GM19043 (cell line): ENCODE data around the gene RAB19.

ENCODE experiments used
- ATAC-seq: cut with Tn5 transposase; IDR thresholded peaks from one replicate; pipeline ENCODE4 v1.9.1; 2021; ENCODE audit warnings: low read depth; ENCODE audit not compliant: unreplicated experiment

Gene RAB19, protein sequence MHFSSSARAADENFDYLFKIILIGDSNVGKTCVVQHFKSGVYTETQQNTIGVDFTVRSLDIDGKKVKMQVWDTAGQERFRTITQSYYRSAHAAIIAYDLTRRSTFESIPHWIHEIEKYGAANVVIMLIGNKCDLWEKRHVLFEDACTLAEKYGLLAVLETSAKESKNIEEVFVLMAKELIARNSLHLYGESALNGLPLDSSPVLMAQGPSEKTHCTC

DNA sequence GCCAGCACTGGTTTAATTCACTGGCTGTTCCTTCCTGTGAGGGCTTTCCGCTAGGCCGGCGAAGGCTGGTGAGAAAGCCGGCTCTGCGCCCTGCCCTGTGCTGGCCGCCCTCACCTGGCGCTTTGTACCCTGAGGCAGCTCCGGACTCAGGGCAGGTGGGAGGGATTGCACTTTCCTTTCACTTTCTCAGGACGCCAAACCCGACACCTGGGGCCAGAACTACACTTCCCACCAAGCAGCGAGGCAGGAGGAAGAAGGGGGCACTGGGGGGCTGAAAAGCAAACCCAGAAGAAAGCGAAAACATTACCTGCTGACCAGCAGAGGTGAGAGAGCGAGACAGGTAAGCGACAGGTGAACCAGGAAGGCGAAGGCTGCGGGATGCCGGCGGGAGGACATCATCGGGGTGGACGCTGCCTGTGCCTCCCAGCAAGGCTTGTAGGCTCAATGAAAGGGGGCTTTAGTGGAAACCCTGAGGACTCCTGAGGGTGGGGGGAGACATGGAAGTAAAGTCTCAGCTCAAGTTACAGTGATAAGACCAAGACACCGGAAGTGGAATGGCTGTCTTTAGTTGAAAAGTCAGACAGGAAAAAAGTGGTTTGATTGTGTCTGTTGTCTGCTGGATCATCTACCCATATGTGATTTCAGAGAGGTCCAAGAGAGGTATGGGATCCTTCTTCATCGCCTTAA lies at the start of gene RAB19:
Gene RAB19 (plus strand): TSS at position 181 of the 687 bp plus-strand sequence. CDS start 3,589 bp downstream, outside the sequence.
- ATAC-seq = no peak

DNA sequence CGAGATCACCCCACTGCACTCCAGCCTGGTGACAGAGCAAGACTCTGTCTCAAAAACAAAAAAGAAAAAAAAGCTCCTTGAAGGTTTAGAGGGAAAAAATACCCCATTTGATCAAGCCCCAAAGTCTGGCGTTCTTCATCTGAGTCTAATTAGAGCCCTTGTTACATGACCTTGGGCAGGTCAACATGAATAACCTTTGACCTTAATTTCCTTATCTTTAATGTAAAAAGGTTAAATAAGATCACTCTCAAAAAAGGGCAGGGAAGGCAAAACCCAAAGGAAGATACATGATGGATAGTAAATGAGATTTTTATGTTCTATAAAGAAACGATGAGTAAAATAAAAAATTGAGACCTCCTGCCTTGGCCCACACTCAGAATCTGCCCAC lies 45.8 kb upstream of the RAB19 start:
- no peak for ATAC-seq

DNA sequence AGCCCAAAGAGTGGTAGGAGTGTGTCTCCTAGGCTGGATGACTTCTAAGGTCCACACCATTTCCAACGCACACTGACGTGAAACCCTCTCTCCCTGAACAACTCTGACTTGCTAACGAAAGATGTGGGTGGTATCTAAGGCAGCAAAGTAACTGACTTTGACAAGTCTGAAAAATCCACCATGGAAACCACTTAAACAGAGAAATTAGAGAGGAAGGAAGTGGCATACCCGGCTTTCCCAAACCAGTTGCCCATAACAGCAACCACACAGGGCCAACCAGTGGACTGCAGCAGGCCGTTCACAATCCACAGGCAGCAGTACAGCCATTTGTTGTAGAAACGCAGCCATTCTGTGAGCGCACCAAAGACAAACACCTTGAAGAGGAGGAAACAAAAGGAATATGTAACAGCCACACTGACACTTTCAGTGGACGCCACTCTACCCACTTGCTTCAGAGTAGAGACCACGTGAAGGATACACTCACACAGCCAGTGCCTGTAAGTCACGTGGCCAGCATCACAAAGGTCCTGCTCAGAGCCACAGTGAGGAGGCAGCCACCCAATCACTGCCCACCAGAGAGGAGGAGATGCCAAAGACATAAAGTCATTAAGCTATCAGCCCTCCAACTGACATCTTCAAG lies 45.3 kb upstream of the RAB19 start:
- ATAC-seq = no peak

DNA sequence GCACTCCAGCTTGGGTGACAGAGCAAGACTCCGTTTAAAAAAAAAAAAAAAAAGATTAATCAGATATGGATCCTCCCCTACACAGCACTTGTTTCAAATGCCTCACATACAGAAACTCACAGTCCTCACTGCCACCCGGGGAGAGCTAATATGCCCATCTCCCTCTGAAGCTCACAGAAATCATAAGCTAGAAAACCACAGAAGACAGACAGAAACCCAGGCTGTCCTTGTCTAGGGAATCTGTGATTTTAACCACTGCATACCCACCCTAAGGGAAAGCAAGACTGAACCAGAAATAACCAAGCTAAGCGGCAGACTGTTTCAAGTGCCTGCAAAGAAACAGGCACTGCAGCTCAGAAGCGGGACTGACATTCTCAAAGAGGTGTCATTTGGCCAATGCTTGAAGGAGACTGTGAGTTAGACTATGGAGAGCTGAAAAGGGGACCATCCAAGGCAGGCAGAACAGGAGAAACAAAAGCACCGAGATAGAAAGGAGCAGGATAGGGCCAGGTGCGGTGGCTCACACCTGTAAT lies 43.1 kb upstream of the RAB19 start:
- no peak for ATAC-seq

DNA sequence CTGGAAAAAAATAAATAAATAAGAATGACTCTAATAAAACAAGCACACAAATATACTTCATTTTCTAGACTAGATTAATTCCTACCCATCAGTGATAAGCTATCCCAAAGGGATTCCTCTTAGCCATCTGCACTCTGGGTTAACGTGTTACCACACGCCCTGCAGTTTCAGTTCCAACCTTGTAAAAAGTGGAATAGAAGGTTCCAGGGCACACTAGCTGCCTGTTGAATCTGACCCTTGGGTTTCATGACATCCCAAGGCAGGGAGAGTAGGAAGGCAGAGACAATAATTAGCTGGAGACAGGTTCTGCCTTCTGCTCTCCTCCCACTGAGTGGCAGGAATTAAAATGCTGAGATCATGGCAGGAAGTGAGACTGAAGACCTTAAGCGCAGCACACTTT lies 39.0 kb upstream of the RAB19 start:
- ATAC-seq = no peak

DNA sequence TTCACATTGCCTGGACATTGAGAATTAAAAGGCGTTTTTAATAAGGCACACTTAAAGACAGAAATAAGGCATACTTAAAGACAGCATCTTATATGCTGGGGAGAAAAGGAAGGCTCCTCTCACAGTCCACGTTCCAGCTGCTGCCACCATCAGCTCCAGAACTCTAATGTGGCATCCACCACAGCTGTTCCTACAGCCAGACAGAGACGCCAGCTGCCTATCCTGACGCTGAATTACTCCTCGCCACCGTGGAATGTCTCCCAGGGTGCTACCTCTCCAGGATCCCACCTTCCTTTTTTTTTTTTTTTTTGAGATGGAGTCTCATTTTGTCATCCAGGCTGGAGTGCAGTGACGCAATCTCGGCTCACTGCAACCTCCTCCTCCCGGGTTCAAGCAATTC lies 36.3 kb upstream of the RAB19 start:
- no peak for ATAC-seq

DNA sequence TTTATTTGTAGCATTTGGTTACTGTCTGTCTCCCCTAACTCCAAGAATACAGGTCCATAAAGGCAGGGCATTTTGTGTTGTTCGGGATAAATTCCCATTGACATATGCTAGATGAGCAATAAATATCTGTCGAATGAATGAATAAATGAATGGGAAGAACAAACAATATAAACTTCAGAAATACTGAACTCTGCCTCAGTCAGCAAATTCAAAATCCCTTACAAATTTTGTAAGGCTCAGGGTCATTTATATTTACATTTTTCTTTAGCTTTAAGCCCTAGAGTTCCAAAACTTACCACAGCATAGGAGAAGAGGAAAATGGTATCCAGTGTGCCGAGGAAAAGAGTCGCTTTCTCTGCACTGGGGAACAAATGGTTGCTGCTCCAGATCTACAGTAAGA lies 34.6 kb upstream of the RAB19 start:
- no peak for ATAC-seq

DNA sequence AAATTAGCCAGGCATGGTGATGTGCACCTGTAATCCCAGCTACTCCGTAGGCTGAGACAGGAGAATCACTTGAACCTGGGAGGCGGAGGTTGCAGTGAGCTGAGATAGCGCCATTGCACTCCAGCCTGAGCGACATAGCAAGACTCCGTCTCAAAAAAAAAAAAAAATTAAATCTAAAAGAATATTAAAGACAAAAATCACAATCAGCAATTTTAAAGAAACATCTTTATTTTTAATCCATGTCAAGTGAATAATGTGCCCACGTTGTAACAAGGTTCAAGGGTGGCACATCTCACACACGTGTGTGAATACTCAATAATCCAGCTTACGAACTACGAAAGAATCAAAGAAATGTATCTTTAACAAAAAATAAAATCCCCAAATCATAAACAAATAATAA lies 28.5 kb upstream of the RAB19 start:
- no peak for ATAC-seq

DNA sequence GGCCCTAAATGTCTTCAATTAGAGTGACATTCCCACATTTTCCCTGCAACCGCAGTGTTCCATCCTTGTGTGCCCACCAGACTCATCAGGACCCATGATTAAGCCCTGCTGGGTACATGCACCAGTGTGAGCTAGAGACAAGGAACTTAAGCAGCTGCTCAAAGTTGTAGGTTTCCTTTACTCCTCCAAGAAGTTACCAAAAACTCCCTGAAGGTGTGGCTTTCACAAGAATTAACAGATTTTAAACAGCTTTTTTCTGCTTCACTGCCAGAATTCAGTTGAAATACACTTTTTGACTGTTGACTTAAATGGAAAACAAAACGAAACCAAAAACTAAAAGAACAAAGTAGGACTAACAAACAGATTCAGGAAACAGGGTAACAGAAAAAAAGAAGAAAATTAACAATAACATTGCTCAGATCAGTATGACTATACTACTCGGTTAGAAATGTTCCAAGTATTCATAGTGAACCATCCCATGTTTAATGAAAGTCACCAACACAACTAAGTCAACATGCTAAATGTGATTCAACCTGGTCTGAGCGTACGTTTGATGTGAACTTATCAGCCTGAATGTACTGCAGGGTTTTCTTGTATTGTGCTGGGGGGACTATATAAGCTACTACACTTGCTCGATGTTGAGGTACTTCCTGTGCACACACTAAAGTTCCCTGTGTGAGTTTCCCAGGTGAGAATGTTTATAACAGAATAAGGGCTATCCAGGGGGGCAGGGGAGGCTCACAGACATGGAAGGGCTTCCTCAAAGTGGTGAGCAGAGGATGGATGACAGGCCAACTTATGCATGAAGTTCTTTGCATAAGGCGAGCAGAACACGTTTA lies 27.7 kb upstream of the RAB19 start:
- ATAC-seq = no peak

DNA sequence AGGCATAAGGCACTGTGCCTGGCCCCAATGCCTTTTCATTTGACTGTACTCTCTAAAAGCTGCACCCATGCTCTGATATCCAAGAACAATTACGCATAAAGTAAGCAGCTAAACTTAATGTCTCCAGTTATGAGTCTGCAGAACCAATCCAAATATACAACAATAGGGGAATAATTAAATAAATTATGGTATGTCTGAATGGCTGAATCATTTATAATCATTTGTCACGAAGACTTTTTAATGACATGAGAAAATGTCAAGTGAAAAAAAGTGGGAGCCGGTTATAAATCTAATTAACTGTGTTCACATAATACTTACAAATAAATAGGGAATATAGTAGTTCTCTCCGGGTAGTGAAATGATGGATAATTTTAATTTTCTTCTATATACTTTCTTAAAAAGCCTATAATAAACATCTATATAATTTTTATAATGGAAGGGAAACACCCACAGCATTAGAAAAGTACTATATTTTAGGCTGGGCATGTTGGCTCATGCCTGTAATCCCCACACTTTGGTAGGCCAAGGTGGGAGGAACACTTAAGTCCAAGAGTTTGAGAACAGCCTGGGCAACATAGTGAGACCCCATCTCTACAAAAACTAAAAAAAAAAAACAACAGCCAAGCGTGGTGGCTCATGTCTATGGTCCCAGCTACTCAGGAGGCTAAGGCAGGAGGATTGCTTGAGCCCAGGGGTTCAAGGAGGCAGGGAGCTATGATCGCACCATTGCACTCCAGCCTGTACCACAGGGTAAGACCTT lies 19.7 kb upstream of the RAB19 start:
- ATAC-seq = no peak

DNA sequence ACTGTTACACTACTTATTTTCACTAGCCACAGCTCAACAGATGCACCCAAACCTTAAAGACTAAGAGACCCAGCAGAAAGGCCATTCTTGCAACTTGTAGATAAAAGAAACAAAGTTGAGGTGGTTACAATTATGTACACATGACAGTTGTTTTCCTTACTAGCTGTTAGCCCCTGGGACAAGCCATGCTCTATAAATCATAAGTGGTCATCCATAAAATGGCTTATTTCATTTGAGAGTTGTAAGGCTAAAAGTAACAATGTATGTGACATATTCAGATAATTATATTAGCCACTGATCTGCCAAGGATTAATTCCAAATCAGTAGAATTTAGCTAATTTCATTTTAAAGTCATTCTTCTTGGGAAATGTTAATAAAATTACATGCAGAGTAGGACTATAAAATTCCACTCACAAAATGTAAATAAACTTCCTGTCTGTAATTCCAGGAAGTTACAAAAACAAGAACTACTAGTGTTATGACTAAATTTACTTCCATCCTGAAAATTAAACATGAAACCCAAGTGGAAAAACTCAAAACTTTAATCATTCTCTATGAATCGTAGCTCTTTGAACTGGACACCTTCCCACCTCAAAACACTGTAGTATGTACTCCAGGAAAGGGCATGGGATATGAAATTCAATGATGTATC lies 18.8 kb upstream of the RAB19 start:
- ATAC-seq = no peak

DNA sequence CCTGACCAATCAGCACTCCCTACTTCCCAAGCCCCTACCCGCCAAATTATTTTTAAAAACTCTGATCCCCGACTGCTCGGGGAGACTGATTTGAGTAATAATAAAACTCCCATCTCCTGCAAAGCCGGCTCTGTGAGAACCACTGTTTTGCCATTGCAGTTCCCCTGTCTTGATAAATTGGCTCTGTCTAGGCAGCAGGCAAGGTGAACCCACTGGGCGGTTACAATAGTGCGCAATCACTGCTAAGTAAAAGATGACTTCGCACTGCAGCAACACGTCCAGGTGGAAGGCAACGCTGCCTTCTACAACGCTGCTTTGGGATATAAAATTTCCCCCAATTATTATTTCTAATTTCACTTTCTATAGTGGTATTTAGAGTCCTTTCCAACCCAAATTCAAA lies 14.4 kb upstream of the RAB19 start:
- ATAC-seq = no peak

DNA sequence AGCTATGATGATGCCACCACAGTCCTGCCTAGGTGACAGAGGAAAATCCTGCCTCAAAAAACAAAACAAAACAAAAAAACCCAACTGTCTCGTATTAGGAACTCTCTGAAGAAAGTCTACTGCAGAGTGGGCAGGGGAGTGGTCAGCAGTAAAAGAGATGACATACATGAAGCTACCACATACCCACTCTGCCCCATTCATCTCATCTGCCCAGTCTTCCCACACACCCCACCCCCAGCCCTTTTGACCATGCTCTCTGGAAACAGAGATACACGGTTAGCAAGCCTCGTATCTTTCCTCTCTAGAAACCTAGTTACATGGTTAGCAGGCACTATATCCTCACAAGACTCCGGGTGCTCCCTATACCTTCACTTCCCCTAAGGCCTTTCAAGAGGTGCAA lies 13.8 kb upstream of the RAB19 start:
- peak; percentile 10 for ATAC-seq

DNA sequence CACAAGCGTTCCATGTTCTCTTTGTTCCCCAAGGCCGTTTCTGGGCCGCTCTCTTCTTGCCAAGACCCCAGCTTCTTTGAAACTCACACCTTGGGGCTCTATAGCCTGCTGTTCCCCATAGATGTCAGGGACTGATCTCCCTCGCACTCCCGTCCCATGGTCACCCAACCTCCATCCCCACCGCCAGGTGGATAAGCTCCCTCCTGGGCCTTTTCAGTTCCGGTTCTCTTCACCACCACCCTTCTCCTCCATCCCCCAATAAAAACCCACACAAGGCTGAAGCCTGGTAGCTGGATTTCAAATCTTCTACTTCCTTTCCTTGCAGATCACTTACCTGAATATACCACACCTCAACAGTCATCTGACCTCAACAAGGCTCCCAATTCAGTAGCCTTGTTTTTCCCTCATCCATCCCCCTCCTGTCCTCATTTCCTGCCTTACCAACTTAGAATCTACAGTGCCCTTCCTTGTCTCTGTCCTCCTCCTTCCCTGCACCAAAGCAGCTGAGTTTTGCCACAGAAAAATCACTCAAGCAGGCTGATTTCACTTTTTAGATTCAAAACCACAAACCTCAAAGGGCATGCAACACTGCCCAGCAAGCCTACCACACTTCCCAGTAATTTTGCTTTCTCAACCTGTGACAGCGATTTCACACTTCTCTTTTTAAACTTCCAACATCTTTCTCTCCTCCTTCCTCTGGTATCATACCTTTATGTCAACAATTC lies 13.2 kb upstream of the RAB19 start:
- ATAC-seq = peak; percentile 63

DNA sequence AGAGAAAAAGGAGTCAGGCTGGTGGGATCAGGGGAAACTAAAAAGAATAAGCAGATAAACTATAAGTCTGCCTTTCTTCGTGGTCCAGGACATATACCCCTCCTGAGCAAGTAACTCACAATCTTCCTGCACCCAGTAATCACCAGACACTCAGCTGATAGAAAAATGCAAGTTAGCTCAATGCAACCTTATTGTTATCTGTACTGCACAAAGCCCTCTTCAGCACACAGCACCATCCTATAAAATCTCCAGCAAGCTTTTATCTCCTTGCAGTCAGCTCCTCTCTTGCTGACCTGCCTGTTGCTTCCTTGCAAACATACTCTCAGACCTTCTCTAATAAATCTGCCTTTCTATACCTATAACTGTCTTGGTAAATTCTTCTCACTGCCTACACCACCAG lies 12.2 kb upstream of the RAB19 start:
- no peak for ATAC-seq

DNA sequence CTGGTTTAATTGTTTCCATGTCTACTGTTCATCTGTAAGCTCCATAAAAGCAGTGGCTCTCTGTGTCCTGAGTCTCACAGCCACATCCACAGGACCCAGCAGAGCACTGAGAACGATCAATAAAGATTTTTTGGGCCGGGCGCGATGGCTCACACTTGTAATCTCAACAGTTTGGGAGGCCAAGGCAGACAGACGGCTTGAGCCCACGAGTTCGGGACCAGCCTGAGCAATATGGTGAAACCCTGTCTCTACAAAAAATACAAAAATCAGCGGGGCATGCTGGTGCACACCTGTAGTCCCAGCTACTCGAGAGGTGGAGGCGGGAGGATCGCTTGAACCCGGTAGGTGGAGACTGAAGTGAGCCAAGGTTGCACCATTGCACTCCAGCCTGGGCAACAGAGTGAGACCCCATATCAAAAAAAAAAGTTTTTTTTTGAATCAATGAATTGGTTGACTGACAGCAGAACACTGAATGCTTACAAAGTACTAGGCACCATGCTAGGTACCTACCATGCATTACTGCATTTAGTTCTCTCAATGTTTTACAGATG lies 10.0 kb upstream of the RAB19 start:
- ATAC-seq = no peak

DNA sequence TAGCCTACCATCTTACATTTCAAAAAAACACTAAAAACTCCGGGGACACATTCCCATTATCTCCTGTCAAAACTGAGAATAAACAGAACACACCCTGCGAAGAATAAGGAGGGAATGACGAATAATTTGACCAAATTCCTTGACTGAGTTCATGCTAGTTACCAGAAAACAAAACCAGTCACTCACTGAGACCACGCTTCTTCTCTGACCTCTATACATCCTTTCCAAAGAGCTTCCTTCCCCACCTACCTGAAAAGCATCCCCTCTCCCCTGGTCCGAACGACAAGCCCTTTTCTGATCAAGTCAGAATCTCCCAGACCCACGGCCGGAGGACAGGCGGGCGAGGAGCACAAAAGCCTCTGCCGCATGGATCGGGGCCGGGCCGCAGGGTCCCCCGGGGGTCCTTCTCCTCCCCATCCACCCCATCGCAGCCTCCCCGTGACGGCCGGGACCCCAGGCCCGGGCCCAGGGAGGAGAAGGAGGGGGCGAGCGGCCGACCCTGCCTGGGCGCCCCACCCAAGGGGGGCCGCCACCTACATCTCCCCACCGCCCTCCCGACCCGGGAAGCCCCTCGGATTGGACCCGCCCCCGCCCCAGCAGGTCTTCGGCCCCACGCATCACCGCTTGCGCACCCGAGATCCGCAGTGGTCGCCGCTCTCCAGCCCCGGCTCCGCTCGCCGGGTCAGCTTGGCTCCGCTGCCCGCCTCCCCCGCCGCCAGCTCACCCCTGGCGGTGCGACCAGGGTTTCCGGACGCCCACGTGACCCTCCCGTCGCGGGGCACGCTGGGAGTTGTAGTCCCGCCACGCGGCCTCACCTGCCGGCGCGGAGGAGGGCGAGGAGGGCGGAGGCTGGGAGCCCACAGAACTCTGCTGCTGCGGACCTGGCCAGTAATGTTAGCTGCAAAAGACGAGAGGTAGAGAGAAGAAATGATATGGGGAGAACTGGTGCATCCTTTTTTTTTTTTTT lies 5.8 kb upstream of the RAB19 start, which contains the start of gene SLC37A3:
Gene SLC37A3 (minus strand): TSS at position 747 of the 967 bp plus-strand sequence. CDS start 16,004 bp downstream, outside the sequence.
- peak; percentile 96 for ATAC-seq
